ENCODE data around the gene MYO1A.

The MYO1A gene

DNA sequence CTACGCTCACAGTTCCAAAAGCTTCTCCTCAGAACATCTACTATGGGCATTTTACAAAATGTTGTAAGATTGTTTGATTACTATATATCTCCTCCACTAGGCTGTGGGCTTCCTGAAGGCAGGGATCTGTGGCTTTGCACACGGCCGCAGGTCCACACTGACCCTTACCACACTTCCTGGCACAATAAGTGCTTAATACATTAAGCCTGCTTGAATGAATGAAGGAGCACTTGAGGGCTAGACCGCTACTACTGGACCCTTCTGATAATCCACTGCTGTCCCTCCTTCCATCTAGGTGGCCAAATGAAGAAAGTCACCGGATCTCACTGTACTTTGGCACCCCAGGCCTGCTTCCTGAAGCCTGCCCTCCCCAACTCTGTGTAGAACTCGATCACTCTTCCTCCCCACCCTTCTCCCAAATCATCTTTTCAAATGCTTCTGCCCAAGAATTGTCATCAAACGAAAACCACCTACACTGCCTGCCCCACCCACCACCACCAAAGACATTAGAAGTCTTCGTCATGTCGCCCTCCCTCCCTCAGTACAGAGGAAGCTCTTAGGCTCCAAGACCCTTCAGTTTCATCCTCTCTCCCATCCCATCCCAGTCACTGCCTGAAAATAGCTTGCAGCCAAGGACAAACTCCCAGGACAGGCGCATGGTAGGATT, 43.0 kb downstream of the MYO1A start (continued):
- TF ChIP-seq, protein P1, sequence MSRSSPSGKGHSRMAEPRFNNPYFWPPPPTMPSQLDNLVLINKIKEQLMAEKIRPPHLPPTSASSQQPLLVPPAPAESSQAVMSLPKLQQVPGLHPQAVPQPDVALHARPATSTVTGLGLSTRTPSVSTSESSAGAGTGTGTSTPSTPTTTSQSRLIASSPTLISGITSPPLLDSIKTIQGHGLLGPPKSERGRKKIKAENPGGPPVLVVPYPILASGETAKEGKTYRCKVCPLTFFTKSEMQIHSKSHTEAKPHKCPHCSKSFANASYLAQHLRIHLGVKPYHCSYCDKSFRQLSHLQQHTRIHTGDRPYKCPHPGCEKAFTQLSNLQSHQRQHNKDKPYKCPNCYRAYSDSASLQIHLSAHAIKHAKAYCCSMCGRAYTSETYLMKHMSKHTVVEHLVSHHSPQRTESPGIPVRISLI (tag by site-specific recombination; IDR thresholded peaks at IDR 0.05): no peak
- TF ChIP-seq SP2 (tag by site-specific recombination; IDR thresholded peaks at IDR 0.05) (no peak), YY2 (tag by site-specific recombination; IDR thresholded peaks at IDR 0.05) (no peak), ZNF544 (tag by site-specific recombination; IDR thresholded peaks at IDR 0.05) (no peak), ZNF792 (tag by site-specific recombination; IDR thresholded peaks at IDR 0.05) (no peak), ZNF600 (tag by site-specific recombination; IDR thresholded peaks at IDR 0.05) (no peak)
- TF ChIP-seq, protein P2, sequence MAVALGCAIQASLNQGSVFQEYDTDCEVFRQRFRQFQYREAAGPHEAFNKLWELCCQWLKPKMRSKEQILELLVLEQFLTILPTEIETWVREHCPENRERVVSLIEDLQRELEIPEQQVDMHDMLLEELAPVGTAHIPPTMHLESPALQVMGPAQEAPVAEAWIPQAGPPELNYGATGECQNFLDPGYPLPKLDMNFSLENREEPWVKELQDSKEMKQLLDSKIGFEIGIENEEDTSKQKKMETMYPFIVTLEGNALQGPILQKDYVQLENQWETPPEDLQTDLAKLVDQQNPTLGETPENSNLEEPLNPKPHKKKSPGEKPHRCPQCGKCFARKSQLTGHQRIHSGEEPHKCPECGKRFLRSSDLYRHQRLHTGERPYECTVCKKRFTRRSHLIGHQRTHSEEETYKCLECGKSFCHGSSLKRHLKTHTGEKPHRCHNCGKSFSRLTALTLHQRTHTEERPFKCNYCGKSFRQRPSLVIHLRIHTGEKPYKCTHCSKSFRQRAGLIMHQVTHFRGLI (tag by site-specific recombination; IDR thresholded peaks at IDR 0.05): no peak

DNA sequence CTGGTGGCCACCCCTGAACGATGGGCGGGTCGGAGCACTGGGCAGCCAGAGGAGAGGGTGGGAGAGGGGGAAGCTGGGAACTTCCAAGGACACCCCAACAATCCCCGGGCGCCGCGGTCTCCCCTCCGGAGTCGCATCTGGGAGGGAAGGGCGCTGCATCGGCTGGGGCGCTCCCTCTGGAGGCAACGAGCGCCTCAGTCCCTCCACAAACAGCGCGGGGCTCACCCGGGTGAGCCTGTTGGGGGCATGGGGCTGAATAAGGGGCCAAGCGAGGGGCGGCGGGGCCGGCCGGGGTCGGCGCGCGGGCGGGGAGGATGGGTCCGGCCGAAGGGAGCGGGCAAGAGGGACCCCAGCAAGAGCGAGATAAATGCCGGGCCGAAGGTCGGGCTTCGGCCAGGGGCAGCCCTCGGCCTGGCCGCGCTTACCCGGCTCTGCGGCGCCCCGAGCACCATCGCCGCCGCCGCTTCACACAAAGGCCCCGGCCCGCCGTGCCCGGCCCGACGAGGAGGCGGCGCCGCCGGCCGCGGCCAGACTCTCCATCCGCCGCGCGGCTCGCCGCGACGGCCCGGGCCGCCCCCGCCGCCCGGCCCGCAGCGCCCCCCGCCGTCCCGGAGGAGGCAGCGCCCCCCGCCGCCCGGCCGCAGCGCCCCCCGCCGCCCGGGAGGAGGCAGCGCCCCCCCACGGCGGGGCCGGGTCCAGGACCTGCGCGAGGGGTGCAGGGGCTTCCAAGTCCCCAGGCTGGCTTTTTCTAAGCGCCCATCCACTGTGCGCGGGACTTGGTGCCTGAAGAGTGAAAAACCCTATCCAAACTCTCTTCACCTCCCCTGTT, 43.7 kb downstream of the MYO1A start, which contains the start of gene ZBTB39:
Gene ZBTB39 (minus strand): TSS at position 567 of the 829 bp plus-strand sequence. CDS start 1,629 bp downstream, outside the sequence.
- Histone ChIP-seq H3K9me3 (ENCODE audit: control insufficient read depth, insufficient read depth, low read depth, low read length) (no peaks in the 10 kb centered on the region), H3K36me3 (ENCODE audit: control insufficient read depth in 2 of 2, insufficient read depth in 1 of 2, low read length in 2 of 2) (peaks cover 11 to 38% of the 10 kb centered on the region in 2 experiments), H3K4me1 (ENCODE audit: control insufficient read depth, insufficient read depth, low read length) (peaks cover 4% of the 10 kb centered on the region; the same call in 1 of the 2 replicates), H3K27ac (ENCODE audit: extremely low read depth, low read depth, low read length) (peak within 1 kb of the TSS; percentile 54; the same call in 1 of the 2 replicates), H3K4me3 (ENCODE audit: low read depth, low read length) (peak within 1 kb of the TSS; percentile 81)
- POLR2A ChIA-PET: interaction anchor here (0.6 to 1.4 kb wide), 2 partner anchors 12 to 86 kb away, joined by 5 read pairs; no protein-coding TSS in a partner anchor
- CTCF ChIA-PET: interaction anchor here (0.6 to 9.7 kb wide), 25 partner anchors 9 to 442 kb away, joined by 3 to 117 read pairs (median 8); partner anchors contain the start of genes MYO1A, PRIM1, STAT6 and TAC3
- TF ChIP-seq, protein P3, sequence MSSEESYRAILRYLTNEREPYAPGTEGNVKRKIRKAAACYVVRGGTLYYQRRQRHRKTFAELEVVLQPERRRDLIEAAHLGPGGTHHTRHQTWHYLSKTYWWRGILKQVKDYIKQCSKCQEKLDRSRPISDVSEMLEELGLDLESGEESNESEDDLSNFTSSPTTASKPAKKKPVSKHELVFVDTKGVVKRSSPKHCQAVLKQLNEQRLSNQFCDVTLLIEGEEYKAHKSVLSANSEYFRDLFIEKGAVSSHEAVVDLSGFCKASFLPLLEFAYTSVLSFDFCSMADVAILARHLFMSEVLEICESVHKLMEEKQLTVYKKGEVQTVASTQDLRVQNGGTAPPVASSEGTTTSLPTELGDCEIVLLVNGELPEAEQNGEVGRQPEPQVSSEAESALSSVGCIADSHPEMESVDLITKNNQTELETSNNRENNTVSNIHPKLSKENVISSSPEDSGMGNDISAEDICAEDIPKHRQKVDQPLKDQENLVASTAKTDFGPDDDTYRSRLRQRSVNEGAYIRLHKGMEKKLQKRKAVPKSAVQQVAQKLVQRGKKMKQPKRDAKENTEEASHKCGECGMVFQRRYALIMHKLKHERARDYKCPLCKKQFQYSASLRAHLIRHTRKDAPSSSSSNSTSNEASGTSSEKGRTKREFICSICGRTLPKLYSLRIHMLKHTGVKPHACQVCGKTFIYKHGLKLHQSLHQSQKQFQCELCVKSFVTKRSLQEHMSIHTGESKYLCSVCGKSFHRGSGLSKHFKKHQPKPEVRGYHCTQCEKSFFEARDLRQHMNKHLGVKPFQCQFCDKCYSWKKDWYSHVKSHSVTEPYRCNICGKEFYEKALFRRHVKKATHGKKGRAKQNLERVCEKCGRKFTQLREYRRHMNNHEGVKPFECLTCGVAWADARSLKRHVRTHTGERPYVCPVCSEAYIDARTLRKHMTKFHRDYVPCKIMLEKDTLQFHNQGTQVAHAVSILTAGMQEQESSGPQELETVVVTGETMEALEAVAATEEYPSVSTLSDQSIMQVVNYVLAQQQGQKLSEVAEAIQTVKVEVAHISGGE (tag by site-specific recombination; conservative IDR thresholded peaks at IDR 0.05; ENCODE audit: low read depth): 0 out of 2 replicates have a peak, but pooled peaks have one; percentile 6
- 0 out of 2 replicates have a peak, but pooled peaks have one; percentile 45 for TF ChIP-seq ZNF660 (tag by site-specific recombination; IDR thresholded peaks at IDR 0.05)
- TF ChIP-seq, protein P4, sequence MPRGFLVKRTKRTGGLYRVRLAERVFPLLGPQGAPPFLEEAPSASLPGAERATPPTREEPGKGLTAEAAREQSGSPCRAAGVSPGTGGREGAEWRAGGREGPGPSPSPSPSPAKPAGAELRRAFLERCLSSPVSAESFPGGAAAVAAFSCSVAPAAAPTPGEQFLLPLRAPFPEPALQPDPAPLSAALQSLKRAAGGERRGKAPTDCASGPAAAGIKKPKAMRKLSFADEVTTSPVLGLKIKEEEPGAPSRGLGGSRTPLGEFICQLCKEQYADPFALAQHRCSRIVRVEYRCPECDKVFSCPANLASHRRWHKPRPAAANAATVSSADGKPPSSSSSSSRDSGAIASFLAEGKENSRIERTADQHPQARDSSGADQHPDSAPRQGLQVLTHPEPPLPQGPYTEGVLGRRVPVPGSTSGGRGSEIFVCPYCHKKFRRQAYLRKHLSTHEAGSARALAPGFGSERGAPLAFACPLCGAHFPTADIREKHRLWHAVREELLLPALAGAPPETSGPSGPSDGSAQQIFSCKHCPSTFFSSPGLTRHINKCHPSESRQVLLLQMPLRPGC (tag by site-specific recombination; IDR thresholded peaks at IDR 0.05): no peak
- TF ChIP-seq, protein P5, sequence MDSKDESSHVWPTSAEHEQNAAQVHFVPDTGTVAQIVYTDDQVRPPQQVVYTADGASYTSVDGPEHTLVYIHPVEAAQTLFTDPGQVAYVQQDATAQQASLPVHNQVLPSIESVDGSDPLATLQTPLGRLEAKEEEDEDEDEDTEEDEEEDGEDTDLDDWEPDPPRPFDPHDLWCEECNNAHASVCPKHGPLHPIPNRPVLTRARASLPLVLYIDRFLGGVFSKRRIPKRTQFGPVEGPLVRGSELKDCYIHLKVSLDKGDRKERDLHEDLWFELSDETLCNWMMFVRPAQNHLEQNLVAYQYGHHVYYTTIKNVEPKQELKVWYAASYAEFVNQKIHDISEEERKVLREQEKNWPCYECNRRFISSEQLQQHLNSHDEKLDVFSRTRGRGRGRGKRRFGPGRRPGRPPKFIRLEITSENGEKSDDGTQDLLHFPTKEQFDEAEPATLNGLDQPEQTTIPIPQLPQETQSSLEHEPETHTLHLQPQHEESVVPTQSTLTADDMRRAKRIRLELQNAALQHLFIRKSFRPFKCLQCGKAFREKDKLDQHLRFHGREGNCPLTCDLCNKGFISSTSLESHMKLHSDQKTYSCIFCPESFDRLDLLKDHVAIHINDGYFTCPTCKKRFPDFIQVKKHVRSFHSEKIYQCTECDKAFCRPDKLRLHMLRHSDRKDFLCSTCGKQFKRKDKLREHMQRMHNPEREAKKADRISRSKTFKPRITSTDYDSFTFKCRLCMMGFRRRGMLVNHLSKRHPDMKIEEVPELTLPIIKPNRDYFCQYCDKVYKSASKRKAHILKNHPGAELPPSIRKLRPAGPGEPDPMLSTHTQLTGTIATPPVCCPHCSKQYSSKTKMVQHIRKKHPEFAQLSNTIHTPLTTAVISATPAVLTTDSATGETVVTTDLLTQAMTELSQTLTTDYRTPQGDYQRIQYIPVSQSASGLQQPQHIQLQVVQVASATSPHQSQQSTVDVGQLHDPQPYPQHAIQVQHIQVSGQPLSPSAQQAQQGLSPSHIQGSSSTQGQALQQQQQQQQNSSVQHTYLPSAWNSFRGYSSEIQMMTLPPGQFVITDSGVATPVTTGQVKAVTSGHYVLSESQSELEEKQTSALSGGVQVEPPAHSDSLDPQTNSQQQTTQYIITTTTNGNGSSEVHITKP (tag by site-specific recombination; IDR thresholded peaks at IDR 0.05): peak; percentile 56
- TF ChIP-seq, protein P6, sequence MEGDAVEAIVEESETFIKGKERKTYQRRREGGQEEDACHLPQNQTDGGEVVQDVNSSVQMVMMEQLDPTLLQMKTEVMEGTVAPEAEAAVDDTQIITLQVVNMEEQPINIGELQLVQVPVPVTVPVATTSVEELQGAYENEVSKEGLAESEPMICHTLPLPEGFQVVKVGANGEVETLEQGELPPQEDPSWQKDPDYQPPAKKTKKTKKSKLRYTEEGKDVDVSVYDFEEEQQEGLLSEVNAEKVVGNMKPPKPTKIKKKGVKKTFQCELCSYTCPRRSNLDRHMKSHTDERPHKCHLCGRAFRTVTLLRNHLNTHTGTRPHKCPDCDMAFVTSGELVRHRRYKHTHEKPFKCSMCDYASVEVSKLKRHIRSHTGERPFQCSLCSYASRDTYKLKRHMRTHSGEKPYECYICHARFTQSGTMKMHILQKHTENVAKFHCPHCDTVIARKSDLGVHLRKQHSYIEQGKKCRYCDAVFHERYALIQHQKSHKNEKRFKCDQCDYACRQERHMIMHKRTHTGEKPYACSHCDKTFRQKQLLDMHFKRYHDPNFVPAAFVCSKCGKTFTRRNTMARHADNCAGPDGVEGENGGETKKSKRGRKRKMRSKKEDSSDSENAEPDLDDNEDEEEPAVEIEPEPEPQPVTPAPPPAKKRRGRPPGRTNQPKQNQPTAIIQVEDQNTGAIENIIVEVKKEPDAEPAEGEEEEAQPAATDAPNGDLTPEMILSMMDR (tag by site-specific recombination; IDR thresholded peaks at IDR 0.05): peak; percentile 40; the same call in 1 of the 2 replicates
- TF ChIP-seq, protein P7, sequence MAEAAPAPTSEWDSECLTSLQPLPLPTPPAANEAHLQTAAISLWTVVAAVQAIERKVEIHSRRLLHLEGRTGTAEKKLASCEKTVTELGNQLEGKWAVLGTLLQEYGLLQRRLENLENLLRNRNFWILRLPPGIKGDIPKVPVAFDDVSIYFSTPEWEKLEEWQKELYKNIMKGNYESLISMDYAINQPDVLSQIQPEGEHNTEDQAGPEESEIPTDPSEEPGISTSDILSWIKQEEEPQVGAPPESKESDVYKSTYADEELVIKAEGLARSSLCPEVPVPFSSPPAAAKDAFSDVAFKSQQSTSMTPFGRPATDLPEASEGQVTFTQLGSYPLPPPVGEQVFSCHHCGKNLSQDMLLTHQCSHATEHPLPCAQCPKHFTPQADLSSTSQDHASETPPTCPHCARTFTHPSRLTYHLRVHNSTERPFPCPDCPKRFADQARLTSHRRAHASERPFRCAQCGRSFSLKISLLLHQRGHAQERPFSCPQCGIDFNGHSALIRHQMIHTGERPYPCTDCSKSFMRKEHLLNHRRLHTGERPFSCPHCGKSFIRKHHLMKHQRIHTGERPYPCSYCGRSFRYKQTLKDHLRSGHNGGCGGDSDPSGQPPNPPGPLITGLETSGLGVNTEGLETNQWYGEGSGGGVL (tag by site-specific recombination; IDR thresholded peaks at IDR 0.05): 0 out of 2 replicates have a peak, but pooled peaks have one; percentile 46
- TF ChIP-seq ZNF549 (tag by site-specific recombination; IDR thresholded peaks at IDR 0.05): no peak
- TF ChIP-seq, protein P8, sequence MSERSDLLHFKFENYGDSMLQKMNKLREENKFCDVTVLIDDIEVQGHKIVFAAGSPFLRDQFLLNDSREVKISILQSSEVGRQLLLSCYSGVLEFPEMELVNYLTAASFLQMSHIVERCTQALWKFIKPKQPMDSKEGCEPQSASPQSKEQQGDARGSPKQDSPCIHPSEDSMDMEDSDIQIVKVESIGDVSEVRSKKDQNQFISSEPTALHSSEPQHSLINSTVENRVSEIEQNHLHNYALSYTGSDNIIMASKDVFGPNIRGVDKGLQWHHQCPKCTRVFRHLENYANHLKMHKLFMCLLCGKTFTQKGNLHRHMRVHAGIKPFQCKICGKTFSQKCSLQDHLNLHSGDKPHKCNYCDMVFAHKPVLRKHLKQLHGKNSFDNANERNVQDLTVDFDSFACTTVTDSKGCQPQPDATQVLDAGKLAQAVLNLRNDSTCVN (tag by site-specific recombination; optimal IDR thresholded peaks at IDR 0.05): peak; percentile 59

Data from HEK293 (cell line).